PC-9 (cell line): ENCODE data around the gene ZNF567.

Source experiments
- CTCF ChIP-seq: fragments of 200-600 bp; sonication (generic); conservative IDR thresholded peaks from 2 replicates; pipeline ENCODE4 v1.6.1; 2017; ENCODE audit warnings: mixed run types, antibody characterized with exemption, mild to moderate bottlenecking, moderate library complexity
- EZH2 ChIP-seq: fragments of 200-600 bp; sonication (generic); IDR thresholded peaks from 2 replicates; pipeline ENCODE4 v1.8.0; 2017; ENCODE audit warnings: antibody characterized with exemption, low read depth

- no peak for TF ChIP-seq CTCF
- no peak for TF ChIP-seq EZH2
Observed at GRCh38 chr19:36685835-36686234, 1.6 kb upstream of the ZNF567 start.
